Activated naive CD4-positive, alpha-beta T cell (primary cell): ENCODE data around the gene DLX2.

Source experiments
- DNase-seq, 4 experiments: peaks; one replicate each; lab custom pipeline; 2025; lab: John Stamatoyannopoulos, UW

The DLX2 gene

DNA sequence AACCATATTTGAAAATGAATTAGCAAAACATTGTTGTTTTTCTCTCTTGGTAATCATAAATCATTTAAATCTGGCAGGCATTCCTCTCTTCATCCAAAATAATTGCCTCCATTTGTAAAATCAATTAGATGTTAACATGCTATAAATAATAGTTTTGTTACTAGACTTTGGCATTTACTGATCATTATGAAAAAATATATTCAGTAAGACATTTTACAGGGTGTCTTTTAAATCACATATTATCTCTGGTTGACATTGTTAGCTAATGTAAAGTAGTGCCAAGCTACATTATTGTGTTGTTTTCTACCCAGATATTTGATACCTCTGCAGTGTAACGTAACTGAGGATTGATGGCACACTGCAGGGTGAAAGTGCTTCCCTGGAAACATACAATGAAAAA lies 49.2 kb downstream of the DLX2 start:
- no peak for DNase-seq

DNA sequence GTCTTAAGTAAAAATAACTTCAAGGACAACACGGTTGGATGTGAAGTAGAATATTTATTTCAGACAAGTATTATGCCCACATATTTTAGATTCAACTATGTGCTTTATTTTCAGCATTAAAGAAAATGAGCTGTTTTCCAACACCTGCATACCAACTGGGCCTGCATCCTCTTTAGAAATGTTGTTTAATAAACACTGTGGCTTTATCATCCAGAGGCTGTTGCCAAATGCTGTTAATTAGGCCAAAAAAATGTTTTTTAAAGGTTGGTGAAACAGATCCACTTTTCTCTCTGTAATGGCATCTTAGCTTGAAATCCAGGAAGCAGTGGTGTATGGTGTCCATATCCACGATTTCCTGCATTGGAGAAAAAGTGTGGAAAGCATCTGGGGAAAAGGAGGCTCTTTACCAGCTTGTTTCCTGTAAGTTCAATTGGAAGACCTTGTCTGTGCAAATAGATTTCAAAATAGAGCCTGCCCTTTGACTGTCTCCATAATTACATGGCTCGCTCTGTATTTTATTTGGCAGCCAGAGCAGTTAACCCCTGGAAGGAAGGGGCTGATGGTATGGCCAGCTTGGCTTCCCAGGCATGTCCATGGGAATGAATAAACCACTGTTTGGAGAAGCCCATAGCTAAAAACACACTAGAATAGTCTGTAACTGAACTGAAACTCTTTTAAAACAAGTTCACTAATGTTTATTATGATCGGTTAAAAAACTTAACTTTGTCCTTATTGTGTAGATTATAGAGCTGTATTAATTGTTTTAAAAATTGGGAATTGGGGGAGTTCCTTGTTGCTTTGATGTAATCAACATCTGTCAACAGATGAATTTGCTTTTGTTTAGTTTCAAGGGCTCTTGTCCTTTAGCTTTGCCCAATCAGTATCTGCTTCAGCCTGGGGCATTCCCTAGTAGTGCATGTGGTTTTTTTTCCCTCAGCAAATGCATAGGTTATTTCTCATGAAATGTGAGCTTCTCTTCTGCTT lies 50.4 kb downstream of the DLX2 start:
- no peak for DNase-seq

DNA sequence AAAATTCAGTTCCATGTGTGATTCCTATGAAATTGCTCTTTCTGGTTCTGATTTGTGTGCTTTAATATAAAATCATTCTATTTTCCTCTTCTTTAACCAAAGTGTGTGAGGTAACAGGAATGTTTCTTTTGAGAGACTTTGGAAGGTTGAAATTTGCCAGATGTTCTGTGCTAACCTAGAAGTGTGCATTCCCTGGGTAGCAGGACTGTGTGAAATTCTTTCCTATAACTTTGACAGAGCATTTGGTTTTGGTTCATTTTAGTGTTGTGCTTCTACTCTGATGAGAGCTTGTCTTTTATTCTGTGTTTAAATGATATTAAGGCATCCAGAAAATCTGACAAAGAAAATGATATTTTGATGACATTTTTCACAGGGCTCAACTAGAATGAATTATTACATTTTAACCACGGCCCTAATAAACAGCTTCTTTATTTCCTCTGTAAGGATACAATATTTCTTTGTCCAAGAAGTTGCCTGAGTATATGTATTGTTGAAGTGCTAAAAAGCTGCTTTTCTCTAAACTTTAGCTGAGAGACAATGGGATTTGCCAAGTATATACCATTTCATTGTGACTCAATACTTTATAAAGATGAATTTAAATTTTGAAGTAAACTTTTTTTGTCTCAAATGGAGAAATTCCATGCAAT lies 52.1 kb downstream of the DLX2 start:
- no peak for DNase-seq

DNA sequence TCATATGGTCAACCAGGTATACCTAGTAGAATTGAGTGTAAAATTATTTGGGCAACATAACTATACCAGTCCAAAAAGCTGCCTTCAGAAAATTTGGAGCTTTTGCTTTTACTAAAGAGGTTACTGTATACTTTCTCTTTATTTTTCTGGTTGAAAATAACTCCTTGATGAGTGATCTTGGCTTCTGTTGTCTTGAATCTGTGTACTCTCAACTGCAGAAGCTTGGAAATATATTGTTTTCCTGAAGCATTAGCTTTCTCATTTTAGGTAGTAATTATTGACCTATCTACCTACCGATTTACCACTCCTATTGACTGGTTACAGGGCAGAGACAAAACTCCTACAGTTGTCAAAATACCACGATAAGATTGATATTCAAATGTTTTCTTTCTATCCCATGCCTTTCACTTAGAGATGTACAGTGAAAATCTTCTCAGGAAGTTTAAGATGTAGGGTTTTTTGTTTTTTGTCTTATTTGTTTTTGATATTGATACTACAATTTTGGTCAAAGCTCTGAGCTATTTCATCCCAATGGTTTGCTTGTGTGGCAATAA lies 53.1 kb downstream of the DLX2 start:
- DNase-seq, result no peak
